ENCODE data around the gene FES. TPM values are rescaled to one million over a fixed set of nuclear protein-coding genes. Genes with fewer than 3 reads are reported as not detected.
A peak's percentile ranks its signal among the peaks of the same experiment; 100 is the strongest.

FES gene
- total and polyA plus RNA-seq, 7 donors, result 4.9 to 35.5 (median 28.0) TPM

DNA sequence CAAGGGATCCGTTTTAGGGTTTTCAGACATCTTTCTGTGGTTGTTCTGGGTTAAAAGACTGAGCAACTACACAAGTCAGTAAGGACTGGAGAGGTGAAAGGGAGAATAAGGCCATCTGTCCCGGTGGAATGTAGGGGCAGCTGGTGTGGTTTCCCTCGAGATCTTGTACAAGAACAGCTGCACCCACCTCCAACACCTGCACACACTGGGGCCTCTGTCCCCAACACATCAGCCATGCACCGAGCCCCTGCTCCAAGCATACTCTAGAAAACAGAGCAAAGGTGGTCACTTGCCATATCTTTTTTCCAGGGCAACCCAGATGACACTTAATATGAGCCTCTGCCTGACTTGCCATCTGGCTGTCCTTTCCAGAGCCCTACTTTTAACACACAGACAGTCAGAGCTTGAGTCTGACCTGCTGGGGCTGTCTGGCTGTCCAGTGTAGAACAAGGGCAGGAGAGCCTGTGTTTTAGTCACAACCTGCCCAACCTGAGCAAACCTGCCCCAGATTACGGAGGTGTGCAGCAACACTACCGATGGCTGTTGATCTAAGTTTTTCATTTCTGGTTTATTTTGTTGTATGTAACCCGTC is 31.0 kb downstream of the FES start:
- no peak for DNase-seq

DNA sequence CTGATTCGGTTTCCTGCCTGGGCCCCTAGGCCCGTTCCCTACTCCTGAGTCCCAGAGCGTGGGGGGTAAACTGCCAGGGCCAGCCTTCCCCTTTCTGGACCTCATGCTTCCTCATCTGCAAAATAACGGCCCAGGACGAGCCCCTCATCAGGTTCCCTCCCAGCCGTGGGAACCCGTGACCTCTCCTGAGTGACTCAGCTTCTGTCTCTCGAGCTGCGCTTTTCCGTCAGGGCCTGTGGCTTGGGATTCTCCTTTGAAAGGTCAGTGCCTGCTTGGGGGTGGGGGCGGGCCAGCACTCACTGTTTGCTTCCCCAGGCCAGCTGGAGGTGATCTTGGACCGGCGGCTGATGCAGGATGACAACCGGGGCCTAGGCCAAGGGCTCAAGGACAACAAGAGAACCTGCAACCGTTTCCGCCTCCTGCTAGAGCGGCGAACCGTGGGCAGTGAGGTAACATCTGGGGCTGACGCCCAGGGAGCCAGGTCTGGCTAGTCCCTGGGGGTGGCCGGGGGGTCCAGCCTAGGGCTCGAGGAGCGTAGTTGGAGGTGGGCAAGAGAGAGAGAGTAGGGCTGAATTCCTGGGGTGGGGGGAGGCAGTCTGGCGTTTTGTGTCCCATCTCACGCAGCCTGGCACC is 31.6 kb downstream of the FES start:
- no peaks in the 10 kb centered on the region for H3K27me3 ChIP-seq
- H3K27ac ChIP-seq, result peak overlapping the region in 2 of 4 donors; percentile 23 to 36
- peaks cover 0 to 5% (median 0%) of the 10 kb centered on the region in 4 donors for H3K4me1 ChIP-seq
- DNase-seq, result peak; percentile 85
- H3K36me3 ChIP-seq, result peaks cover 54 to 100% (median 85%) of the 10 kb centered on the region in 4 donors
- H3K4me3 ChIP-seq, result no peak overlapping the region
- TF ChIP-seq EP300 (IDR thresholded peaks at IDR 0.05) (no peak), POLR2A (IDR thresholded peaks at IDR 0.05) (no peak), POLR2AphosphoS5 (IDR thresholded peaks at IDR 0.05) (no peak)
- TF ChIP-seq, protein P1, sequence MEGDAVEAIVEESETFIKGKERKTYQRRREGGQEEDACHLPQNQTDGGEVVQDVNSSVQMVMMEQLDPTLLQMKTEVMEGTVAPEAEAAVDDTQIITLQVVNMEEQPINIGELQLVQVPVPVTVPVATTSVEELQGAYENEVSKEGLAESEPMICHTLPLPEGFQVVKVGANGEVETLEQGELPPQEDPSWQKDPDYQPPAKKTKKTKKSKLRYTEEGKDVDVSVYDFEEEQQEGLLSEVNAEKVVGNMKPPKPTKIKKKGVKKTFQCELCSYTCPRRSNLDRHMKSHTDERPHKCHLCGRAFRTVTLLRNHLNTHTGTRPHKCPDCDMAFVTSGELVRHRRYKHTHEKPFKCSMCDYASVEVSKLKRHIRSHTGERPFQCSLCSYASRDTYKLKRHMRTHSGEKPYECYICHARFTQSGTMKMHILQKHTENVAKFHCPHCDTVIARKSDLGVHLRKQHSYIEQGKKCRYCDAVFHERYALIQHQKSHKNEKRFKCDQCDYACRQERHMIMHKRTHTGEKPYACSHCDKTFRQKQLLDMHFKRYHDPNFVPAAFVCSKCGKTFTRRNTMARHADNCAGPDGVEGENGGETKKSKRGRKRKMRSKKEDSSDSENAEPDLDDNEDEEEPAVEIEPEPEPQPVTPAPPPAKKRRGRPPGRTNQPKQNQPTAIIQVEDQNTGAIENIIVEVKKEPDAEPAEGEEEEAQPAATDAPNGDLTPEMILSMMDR (IDR thresholded peaks at IDR 0.05), result no peak
- intact Hi-C loops (cut with DNase I), result no loop called here
- WGBS, 2 donors, result 69 to 88% methylated on average over 25 of the region's 25 CpGs
- no peaks in the 10 kb centered on the region for H3K9me3 ChIP-seq

More for the DNA sequence above, 31.0 kb downstream of the FES start:
- 57 to 88% methylated on average over 7 of the region's 7 CpGs for WGBS, 2 donors
- intact Hi-C loops (cut with DNase I), result no loop called here
- Histone ChIP-seq H3K4me1 (peaks cover 0 to 5% (median 0%) of the 10 kb centered on the region in 4 donors), H3K9me3 (no peaks in the 10 kb centered on the region), H3K36me3 (peaks cover 59 to 100% (median 87%) of the 10 kb centered on the region in 4 donors), H3K4me3 (no peak overlapping the region), H3K27me3 (no peaks in the 10 kb centered on the region), H3K27ac (peak overlapping the region in 2 of 4 donors; percentile 19 to 36)
- no peak for TF ChIP-seq POLR2A (IDR thresholded peaks at IDR 0.05)
- TF ChIP-seq POLR2AphosphoS5 (IDR thresholded peaks at IDR 0.05), result no peak
- TF ChIP-seq EP300 (IDR thresholded peaks at IDR 0.05), result no peak
- TF ChIP-seq, protein P1 (IDR thresholded peaks at IDR 0.05), result no peak

GRCh38 chr15:90916461-90916860 is 32.2 kb downstream of the FES start:
- 87 to 92% methylated on average over 11 of the region's 11 CpGs for WGBS, 2 donors
- DNase-seq, result no peak
- Histone ChIP-seq H3K4me3 (no peak overlapping the region), H3K36me3 (peaks cover 49 to 100% (median 81%) of the 10 kb centered on the region in 4 donors), H3K27ac (peak overlapping the region in 1 of 4 donors; percentile 23), H3K27me3 (no peaks in the 10 kb centered on the region), H3K9me3 (no peaks in the 10 kb centered on the region), H3K4me1 (peaks cover 0 to 5% (median 0%) of the 10 kb centered on the region in 4 donors)
- no peak for TF ChIP-seq EP300 (IDR thresholded peaks at IDR 0.05)
- TF ChIP-seq POLR2AphosphoS5 (IDR thresholded peaks at IDR 0.05), result no peak
- TF ChIP-seq, protein P1 (IDR thresholded peaks at IDR 0.05), result no peak
- no peak for TF ChIP-seq POLR2A (IDR thresholded peaks at IDR 0.05)
- intact Hi-C loops (cut with DNase I), result no loop called here

- no peak for TF ChIP-seq POLR2A (IDR thresholded peaks at IDR 0.05)
- TF ChIP-seq, protein P1 (IDR thresholded peaks at IDR 0.05), result no peak
- no peak for TF ChIP-seq EP300 (IDR thresholded peaks at IDR 0.05)
- no peak for TF ChIP-seq POLR2AphosphoS5 (IDR thresholded peaks at IDR 0.05)
- no peaks in the 10 kb centered on the region for H3K9me3 ChIP-seq
- 96 to 97% methylated on average over 12 of the region's 12 CpGs for WGBS, 2 donors
- peaks cover 0 to 5% (median 0%) of the 10 kb centered on the region in 4 donors for H3K4me1 ChIP-seq
- no peak overlapping the region for H3K27ac ChIP-seq
- no peak for DNase-seq
- H3K4me3 ChIP-seq, result no peak overlapping the region
- peaks cover 38 to 89% (median 71%) of the 10 kb centered on the region in 4 donors for H3K36me3 ChIP-seq
- no peaks in the 10 kb centered on the region for H3K27me3 ChIP-seq
- intact Hi-C loops (cut with DNase I), result no loop called here
Observed at GRCh38 chr15:90917569-90917968, 33.3 kb downstream of the FES start.
